Measurements from ENCODE around the gene VPS13D.

- TF ChIP-seq CTCF (IDR thresholded peaks at IDR 0.05) (no peak), POLR2A (IDR thresholded peaks at IDR 0.05) (no peak)
These were observed 40.5 kb upstream of the VPS13D start for GRCh38 chr1:12189328-12189682.

Measured in uterus (tissue), 2 donors.